ENCODE data around the gene CCK.

Gene CCK

DNA sequence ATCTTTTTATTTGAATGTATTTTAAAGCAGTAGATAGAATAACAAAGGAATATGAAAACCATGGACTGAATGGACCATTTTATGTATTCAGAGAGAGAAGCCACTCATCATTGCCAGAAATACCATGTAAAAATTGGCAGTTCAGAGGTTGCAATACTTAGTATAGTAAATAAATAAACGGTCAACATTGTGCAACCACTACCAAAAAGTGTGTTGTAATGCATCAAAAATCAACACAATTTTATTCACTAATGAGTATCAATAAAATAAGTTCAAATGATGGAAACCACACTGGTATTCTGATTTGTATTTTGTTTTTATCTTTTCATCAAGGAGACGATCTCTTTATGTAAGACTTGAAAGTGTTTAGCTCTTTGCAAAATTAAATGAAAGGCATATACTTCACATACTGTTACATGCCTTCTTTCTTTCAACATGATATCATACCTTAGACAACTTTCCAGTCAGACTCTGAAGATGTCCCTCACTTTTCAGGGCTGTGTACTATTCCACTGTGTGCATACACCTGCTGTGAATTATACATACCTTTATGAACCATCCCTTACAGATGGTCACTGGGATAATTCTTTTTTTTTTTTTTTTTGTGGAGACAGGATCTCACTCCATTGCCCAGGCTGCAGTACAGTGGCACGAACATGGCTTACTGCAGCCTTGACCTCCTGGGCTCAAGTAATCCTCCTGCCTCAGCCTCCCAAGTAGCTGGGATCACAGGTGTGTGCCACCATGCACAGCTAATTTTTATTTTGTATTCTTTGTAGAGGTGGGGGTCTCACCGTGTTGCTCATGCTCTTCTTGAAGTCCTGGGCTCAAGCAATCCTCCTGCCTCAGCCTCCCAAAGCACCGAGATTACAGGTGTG, 40.3 kb downstream of the CCK start:
- no peak for DNase-seq (ENCODE audit: low read depth)

DNA sequence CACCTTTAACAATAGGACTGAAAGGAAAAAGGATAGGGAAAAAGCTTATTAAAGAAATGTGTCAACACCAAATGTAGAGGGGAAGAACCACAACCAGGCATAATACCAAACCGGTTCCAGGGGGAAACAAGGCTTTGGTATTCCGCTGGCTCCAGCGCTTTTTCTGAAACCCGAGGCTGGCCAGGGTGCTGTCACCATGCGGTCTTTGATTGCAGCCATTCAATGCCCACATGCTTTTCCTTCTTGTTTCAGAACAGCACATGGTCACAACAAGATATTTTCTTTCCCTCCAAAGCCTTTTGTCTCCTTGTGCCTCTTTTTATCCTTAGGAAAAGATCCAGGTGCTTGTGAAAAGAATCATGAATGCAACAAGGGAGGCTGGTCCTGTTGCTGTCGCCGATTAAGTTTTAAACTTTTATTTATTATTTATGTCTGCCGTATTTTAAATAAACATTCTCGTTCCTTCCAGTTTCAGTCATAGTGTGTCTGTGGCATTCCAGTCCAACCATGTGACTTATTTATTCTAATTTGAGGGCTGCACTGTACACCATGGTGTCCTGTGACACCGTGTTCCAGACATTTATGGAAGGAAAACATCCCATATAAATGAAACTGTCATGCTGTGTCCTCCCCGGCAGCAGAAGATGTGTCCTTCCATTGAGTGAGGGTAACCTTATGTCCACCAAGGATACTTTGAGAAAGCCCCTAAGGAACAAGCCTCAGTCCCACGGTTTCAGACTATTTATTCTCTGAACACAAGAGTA, 41.1 kb downstream of the CCK start:
- no peak for DNase-seq (ENCODE audit: low read depth)

DNA sequence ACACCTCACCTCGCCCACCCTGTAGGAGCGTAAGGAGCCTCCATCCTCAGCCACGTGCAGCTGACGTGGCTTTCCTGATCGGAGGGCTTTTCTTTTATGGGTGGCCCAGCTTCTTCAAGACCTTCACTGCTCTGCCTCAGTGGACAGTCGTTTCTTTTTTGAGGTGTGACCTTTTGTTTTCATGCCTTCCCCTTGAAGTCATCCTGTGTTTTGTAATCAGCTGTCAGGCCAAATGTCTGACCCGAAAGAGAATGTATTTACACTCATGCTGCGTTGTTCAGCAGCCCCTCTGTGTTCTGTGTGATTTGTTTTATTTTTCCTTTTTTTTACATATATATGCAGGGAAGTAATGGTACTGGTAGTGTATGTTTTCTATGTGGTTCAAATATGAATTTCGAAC, 41.8 kb downstream of the CCK start:
- DNase-seq (ENCODE audit: low read depth), result no peak

DNA sequence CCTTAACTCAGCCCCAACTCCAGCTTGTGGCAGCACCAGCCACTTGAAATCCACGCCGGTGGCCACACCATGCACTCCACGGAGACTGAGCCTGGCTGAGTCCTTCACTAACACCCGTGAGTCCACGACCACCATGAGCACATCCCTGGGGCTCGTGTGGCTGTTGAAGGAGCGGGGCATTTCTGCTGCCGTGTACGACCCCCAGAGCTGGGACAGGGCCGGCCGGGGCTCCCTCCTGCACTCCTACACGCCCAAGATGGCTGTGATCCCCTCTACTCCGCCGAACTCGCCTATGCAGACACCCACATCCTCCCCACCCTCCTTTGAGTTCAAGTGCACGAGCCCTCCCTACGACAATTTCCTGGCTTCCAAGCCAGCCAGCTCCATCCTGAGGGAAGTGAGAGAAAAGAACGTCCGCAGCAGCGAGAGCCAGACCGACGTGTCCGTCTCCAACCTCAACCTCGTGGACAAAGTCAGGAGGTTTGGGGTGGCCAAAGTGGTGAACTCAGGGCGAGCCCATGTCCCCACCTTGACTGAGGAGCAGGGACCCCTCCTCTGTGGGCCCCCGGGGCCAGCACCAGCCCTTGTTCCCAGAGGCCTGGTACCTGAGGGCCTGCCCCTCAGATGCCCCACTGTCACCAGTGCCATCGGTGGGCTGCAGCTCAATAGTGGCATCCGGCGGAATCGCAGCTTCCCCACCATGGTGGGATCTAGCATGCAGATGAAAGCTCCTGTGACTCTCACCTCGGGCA, 42.9 kb downstream of the CCK start:
- DNase-seq (ENCODE audit: low read depth), result no peak

DNA sequence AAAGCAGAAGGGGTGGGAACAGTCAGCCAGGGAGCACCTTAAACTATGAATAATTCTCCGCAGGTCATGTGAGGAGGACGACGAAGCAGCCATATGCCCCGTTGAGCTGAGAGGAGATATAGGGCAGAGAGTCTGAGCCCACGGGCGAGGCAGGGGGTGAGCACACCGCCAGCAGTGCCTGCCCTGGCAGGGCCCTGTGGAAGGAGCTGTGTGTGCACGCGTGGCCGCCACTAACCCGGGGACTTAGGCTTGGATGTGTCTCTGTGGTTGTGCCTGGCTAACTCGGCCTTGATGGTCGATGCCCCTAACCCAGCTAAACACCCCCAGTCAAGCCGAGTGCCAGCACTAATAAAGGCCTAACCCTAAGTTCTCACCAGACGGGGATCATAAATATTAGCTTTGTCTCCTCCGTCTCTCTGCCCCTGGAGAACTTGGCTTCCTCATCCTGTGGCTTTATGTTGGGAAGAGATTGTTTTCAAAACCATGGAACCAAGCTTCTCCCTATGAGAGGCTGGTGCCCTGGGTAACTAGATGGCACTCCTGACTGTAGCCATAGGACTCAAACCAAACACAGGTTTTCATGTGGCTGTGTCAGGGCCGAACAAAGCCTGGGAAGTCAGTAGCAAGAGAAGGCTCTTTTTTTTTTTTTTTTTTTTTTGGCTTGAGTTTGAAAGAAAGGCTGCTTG, 45.4 kb downstream of the CCK start:
- no peak for DNase-seq (ENCODE audit: low read depth)

DNA sequence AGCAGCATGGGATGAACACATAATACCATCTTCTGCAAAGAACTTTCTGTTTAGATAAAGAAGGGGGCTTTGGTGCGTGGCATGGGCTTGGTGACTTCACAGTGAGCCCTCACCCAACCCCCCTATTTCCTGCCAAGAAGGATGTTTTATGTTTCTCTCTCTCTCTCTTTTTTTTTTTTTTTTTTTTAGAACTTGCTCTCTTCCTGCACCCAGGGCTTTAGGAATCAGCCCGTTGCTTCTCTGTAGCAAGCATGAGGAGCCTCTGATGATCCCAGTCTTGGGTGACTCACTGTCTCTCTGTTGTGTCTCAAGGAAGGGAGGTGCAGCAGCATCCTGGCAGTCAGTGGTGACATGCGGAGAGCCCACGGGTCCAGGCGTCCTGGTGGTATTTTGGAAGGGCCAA, 49.1 kb downstream of the CCK start:
- DNase-seq (ENCODE audit: low read depth), result no peak

DNA sequence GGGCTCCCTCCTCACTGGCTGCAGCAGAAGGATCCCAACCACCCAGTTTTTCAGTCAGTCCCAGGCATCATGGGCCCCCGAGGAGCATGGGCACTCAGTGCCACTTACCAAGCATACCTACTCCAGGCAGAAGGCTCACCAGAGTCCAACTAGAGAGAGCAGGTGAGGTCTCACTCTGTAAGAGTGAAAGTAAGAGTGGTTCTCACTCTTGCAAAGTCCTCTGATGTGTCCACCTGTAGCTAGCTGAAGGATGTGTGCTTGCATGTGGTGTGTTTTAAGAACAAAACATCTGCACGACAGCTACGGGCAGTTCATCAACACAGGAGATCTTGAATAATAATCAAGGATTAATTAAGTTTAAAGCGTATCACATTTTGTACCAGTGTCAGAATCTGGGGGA, 49.7 kb downstream of the CCK start:
- no peak for DNase-seq (ENCODE audit: low read depth)

DNA sequence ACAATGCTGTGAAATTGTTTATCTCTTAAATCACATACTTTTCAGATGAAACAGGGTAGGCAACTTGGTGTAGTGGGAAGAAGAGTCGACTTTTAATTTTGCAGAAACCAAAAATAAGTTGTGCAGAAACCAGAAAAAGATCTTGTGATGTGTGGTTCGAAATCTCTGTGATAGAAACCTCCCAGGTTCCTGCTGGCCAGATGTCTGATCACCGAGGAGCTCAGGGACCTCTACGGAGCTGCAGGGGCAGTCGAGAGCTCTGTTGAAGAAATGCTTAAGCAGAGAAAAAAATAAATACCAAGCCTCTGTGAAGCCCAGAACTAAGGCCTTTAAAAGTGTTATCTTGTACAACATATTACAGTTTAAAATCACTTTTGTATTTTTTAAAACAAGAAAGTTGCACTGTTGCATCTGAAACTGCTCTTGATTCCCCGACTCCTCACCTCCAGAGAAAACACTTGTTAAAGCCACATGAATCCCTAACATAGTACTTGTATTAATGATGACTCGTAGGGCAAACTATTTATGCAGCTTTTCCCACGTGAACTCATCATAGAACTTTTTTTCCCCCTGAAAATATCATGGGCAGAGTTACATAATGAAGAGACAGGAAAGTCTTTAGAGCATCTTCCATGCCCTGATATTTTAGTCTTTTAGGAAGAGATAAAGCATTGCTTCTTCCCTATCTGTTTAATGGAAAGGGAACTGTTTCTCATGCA, 51.3 kb downstream of the CCK start:
- no peak for DNase-seq (ENCODE audit: low read depth)

DNA sequence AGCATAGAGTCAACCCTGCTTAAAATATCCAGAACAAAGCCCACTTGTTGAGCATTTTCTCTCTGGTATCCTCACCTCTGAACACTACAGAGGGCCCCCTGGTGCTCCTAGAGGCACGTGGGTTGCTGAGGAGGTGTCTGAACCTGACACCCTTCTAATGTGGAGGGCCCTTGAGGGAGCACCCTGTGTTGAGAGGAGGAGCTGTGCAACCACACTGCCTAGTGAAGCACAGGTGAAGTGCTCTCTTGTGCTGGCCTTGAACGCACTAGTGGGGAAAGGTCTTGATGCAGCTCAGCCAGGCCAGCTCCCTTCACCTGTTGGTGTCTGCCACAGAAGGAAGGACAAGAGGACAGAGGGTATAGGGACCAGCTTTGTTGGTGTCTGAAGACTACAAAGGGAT, 51.9 kb downstream of the CCK start:
- DNase-seq (ENCODE audit: low read depth), result no peak

DNA sequence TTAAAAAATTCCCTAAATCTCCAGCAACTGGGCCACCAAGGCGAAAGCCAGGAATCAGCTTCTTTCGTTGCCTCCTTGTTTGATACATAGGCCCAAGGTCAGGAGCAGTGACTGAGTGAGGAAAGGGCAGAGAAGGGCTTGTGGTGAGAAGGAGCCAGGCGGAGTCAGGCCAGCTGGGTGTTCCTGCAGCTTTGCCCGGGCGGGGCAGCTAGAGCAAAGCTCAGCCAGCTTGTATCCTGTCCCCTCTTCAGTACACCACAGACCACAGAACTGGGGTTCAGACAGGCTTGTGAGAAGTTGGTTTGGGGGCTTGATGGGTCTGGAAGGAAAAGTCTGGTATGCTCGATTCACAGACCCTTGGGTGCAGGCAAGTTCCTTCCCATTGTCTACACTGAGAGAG, 52.6 kb downstream of the CCK start:
- no peak for DNase-seq (ENCODE audit: low read depth)

DNA sequence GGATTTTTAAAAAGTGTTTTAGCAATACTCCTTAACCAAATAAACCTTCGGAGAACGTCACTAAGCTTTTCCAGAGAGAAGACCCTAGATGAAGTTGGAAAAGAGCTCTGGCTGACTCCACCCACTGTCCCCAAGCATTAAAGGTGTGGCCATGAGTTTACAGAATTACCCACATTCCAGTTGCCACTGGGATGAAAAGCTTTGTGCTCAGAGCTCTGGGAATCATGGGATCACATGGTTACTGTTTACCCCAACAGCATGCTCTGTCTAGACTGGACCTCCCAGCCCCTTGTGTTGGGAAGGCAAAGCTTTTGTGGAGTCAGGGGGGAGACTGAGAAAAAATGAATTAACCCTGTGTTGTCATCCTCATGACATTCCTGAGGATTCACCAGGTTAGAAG, 55.3 kb downstream of the CCK start:
- DNase-seq (ENCODE audit: low read depth), result no peak

DNA sequence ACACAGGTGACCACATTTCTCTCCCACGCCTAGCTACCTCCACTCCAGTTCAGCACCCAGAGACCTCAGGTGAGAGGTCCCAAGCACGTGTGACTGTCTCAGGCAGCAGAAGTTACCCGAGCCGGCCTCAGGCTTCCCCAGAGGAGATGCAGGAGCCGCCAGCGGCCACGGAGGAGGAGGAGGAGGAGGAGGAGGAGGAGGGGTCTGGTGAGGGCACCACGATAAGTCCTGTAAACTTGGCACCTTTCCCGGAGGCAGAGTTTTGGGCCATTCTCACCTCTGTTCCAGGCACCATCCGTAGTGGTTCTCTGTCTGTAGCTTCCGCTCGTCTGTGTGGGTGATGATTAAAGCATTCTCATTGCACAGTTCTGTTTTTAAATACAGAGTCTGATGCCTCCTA, 56.1 kb downstream of the CCK start:
- DNase-seq (ENCODE audit: low read depth), result no peak

Data from fibroblast of the conjunctiva (primary cell).